PC-9 (cell line): Measurements from ENCODE around the gene TNFRSF8. TPM values are rescaled to one million over a fixed set of nuclear protein-coding genes. Genes with fewer than 3 reads are reported as not detected.

ENCODE experiments used
- BruUV-seq: library from RNA; stranded (reverse); fragments of 400-500 nt; replicated peaks from 2 replicates; lab custom pipeline; 2021; lab: Mats Ljungman, UMichigan
- CTCF ChIA-PET: fragments of 300-600 bp; sonication (Branson Sonifier 250); formaldehyde crosslinking; loops from one replicate; lab custom pipeline; 2022; ENCODE audit warnings: antibody characterized with exemption; lab: Charles Lee
- POLR2A ChIA-PET: fragments of 300-600 bp; sonication (Branson Sonifier 250); formaldehyde crosslinking; loops from one replicate; lab custom pipeline; 2022; ENCODE audit warnings: antibody characterized with exemption; ENCODE audit not compliant: unreplicated experiment; lab: Charles Lee
- DNase-seq, 2 experiments: peaks; one replicate each; pipeline versions ENCODE4 v3.0.0 to v3.0.0-alpha.2; 2015 to 2022; ENCODE audit warnings: mixed read lengths in 1 of 2
- H2AFZ ChIP-seq: fragments of 200-600 bp; sonication (generic); 2 replicates; pipeline ENCODE4 v1.8.1; 2017; ENCODE audit warnings: antibody characterized with exemption
- H3F3A ChIP-seq: fragments of 200-600 bp; sonication (generic); 2 replicates; pipeline ENCODE4 v1.8.1; 2017; ENCODE audit warnings: antibody characterized with exemption, mild to moderate bottlenecking, low read depth; ENCODE audit not compliant: insufficient read depth
- H3K27ac ChIP-seq: fragments of 200-600 bp; sonication (generic); 2 replicates; pipeline ENCODE4 v1.6.1; 2016; ENCODE audit warnings: mixed run types
- H3K27me3 ChIP-seq: fragments of 200-600 bp; sonication (generic); 2 replicates; pipeline ENCODE4 v1.6.1; 2016; ENCODE audit warnings: low read depth, mixed run types; ENCODE audit not compliant: insufficient read depth
- H3K36me3 ChIP-seq: fragments of 200-600 bp; sonication (generic); 2 replicates; pipeline ENCODE4 v1.6.1; 2016; ENCODE audit warnings: low read depth, mixed run types
- H3K4me1 ChIP-seq: fragments of 200-600 bp; sonication (generic); replicated peaks from 2 replicates; pipeline ENCODE4 v1.6.1; 2016; ENCODE audit warnings: mixed run types; ENCODE audit not compliant: insufficient read depth
- H3K4me2 ChIP-seq: fragments of 200-600 bp; sonication (generic); 2 replicates; pipeline ENCODE4 v1.6.1; 2017; ENCODE audit warnings: mixed run types
- H3K4me3 ChIP-seq: fragments of 200-600 bp; sonication (generic); 2 replicates; pipeline ENCODE4 v1.6.1; 2016; ENCODE audit warnings: mixed run types
- H3K79me2 ChIP-seq: fragments of 200-600 bp; sonication (generic); 2 replicates; pipeline ENCODE4 v1.6.1; 2017; ENCODE audit warnings: low read depth, mixed run types
- H3K9me2 ChIP-seq: fragments of 200-600 bp; sonication (generic); 2 replicates; pipeline ENCODE4 v1.8.1; 2017; ENCODE audit warnings: mild to moderate bottlenecking; ENCODE audit not compliant: insufficient read depth
- H3K9me3 ChIP-seq: fragments of 200-600 bp; sonication (generic); 2 replicates; pipeline ENCODE4 v1.8.1; 2016; ENCODE audit warnings: low read depth; ENCODE audit not compliant: insufficient read depth
- H4K20me1 ChIP-seq: fragments of 200-600 bp; sonication (generic); 2 replicates; pipeline ENCODE4 v1.8.1; 2017; ENCODE audit not compliant: insufficient read depth
- EZH2 ChIP-seq: fragments of 200-600 bp; sonication (generic); IDR thresholded peaks from 2 replicates; pipeline ENCODE4 v1.8.0; 2017; ENCODE audit warnings: antibody characterized with exemption, low read depth
- intact Hi-C: fragments of 100-400 bp; cut with micrococcal nuclease; formaldehyde crosslinking; loops from one replicate; pipeline ENCODE4 v1.10.0; 2022; ENCODE audit not compliant: unreplicated experiment
- total RNA-seq: library from RNA; stranded (reverse); gene quantifications from 2 replicates; pipeline ENCODE4 v1.2.3, GENCODE V29; 2021
- TF ChIP-seq, protein P1 (sequence below): fragments of 200-600 bp; sonication (generic); conservative IDR thresholded peaks from 2 replicates; pipeline ENCODE4 v1.6.1; 2017; ENCODE audit warnings: mixed run types, antibody characterized with exemption, mild to moderate bottlenecking, moderate library complexity

Gene TNFRSF8
- total RNA-seq, 1 experiment from 2014 or later, result not detected

DNA sequence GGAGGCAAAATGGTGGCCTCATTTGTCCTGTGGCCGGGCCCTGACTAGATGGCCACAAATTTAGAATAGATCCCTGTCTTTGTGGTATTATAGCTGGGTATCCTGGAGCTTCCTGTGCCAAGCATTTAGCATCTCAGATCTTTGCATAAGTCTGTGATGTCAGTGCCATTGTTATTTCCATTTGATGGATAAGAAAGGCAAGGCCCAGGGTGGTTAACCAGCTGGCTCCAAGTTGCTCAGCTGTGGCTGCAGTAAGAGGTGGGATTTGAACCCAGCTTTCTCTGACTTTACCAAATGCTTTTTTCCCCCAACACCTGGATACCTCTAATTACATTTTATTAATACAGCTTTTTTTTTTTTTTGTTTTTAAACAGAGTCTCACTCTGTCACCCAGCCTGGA, 11.7 kb upstream of the TNFRSF8 start:
- no peak overlapping the region for H3K27ac ChIP-seq
- no peak overlapping the region for H3K4me2 ChIP-seq
- H3F3A ChIP-seq, result no peaks in the 10 kb centered on the region
- H3K9me2 ChIP-seq, result no peaks in the 10 kb centered on the region
- H3K4me3 ChIP-seq, result no peak overlapping the region
- no peaks in the 10 kb centered on the region for H4K20me1 ChIP-seq
- H3K9me3 ChIP-seq, result no peaks in the 10 kb centered on the region
- ChIA-PET POLR2A (interaction anchor here (0.7 kb wide), 1 partner anchor 144 kb away, joined by 3 read pairs; no protein-coding TSS in a partner anchor), CTCF (interaction anchor here (1.2 kb wide), 1 partner anchor 21 kb away, joined by 3 read pairs; no protein-coding TSS in a partner anchor)
- no peak overlapping the region for H2AFZ ChIP-seq
- TF ChIP-seq, protein P1, sequence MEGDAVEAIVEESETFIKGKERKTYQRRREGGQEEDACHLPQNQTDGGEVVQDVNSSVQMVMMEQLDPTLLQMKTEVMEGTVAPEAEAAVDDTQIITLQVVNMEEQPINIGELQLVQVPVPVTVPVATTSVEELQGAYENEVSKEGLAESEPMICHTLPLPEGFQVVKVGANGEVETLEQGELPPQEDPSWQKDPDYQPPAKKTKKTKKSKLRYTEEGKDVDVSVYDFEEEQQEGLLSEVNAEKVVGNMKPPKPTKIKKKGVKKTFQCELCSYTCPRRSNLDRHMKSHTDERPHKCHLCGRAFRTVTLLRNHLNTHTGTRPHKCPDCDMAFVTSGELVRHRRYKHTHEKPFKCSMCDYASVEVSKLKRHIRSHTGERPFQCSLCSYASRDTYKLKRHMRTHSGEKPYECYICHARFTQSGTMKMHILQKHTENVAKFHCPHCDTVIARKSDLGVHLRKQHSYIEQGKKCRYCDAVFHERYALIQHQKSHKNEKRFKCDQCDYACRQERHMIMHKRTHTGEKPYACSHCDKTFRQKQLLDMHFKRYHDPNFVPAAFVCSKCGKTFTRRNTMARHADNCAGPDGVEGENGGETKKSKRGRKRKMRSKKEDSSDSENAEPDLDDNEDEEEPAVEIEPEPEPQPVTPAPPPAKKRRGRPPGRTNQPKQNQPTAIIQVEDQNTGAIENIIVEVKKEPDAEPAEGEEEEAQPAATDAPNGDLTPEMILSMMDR, result no peak
- TF ChIP-seq EZH2, result no peak
- H3K27me3 ChIP-seq, result no peaks in the 10 kb centered on the region
- intact Hi-C loops, result no loop called here
- no peak for DNase-seq
- BruUV-seq, result no TSS peak
- peaks cover 7% of the 10 kb centered on the region; the same call in 1 of the 2 replicates for H3K4me1 ChIP-seq
- H3K79me2 ChIP-seq, result no peaks in the 10 kb centered on the region
- no peaks in the 10 kb centered on the region for H3K36me3 ChIP-seq

DNA sequence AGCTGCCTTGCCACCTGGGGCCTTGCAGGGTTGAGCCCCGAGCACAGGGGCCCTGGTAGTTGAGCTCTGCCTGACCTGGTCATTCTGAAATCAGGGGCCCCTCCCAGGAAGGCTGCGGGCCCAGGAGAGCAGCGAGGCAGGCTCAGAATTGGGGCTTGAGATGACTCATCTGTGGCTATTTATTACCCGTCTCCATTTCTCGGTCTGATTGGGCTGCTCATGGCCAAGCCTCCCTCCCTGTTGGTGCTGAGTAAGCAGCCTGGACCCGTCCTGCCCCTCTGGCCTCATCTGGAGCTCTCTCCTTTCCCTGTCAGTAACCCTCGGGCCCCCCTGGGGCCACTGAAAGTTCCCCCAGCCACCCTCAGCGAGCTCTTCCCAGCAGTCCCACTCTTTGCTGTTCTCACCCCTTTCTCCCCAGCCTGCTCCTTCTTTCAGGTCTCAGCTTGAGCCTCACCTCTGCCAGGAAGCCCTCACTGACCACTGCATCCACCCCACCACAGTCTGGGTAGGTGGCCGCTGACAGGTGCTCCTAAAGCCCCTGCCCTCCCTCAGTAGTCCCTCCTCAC, 11.0 kb upstream of the TNFRSF8 start:
- no peak for TF ChIP-seq EZH2
- TF ChIP-seq, protein P1, result no peak
- H3K36me3 ChIP-seq, result no peaks in the 10 kb centered on the region
- ChIA-PET POLR2A (interaction anchor here (0.5 to 0.7 kb wide), 2 partner anchors 144 to 362 kb away, joined by 3 to 5 read pairs; no protein-coding TSS in a partner anchor), CTCF (no interaction called here)
- H3F3A ChIP-seq, result no peaks in the 10 kb centered on the region
- no peak overlapping the region for H2AFZ ChIP-seq
- no peaks in the 10 kb centered on the region for H3K27me3 ChIP-seq
- intact Hi-C loops, result no loop called here
- no peak overlapping the region for H3K27ac ChIP-seq
- no peak overlapping the region for H3K4me3 ChIP-seq
- no peaks in the 10 kb centered on the region for H3K9me2 ChIP-seq
- DNase-seq, result peak; percentile 61 to 73
- no peaks in the 10 kb centered on the region for H4K20me1 ChIP-seq
- no peaks in the 10 kb centered on the region for H3K79me2 ChIP-seq
- peaks cover 7% of the 10 kb centered on the region; the same call in 1 of the 2 replicates for H3K4me1 ChIP-seq
- BruUV-seq, result no TSS peak
- peak overlapping the region; percentile 62 for H3K4me2 ChIP-seq
- no peaks in the 10 kb centered on the region for H3K9me3 ChIP-seq

DNA sequence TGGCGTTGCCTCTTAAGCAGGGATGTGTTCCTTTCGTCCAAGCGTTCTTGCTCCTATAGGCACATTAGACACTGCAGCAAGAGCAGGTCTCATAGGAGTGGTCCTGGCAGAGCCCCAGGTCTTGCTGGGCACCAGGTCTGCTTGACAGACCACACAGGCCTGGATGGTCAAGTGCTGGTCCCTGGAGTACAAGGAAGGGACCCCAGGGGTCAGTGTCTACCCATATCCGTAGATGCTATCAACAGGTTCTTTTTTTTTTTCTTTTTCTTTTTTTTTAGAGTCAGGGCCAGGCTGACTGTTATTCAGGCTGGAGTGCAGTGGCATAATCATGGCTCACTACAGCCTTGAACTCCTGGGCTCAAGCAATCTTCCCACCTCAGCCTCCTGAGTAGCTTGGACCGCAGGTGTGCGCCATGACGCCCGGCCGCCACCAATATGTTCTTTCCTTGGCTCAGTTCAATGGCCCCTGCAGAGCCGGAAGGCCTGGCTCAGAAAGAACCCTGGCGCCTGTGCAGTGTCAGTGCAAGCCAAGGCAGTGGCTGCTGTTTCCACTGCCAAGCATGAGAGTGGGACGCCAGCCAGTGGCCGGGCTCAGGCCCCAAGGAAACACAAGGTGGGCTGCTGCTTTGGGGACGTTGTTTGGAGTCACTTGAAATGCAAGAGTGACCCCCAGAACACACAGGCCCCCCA, 10.0 kb upstream of the TNFRSF8 start:
- H3K27me3 ChIP-seq, result no peaks in the 10 kb centered on the region
- H3K4me2 ChIP-seq, result no peak overlapping the region
- H3K27ac ChIP-seq, result no peak overlapping the region
- no TSS peak for BruUV-seq
- no peak overlapping the region for H3K4me3 ChIP-seq
- no peaks in the 10 kb centered on the region for H3K36me3 ChIP-seq
- H2AFZ ChIP-seq, result no peak overlapping the region
- no peaks in the 10 kb centered on the region for H4K20me1 ChIP-seq
- no peaks in the 10 kb centered on the region for H3F3A ChIP-seq
- POLR2A ChIA-PET, result no interaction called here
- DNase-seq, result no peak
- H3K4me1 ChIP-seq, result peaks cover 7% of the 10 kb centered on the region; the same call in 1 of the 2 replicates
- CTCF ChIA-PET, result no interaction called here
- no peaks in the 10 kb centered on the region for H3K9me3 ChIP-seq
- no peaks in the 10 kb centered on the region for H3K9me2 ChIP-seq
- intact Hi-C loops, result no loop called here
- H3K79me2 ChIP-seq, result no peaks in the 10 kb centered on the region
- TF ChIP-seq, protein P1, result no peak
- no peak for TF ChIP-seq EZH2
